ENCODE measurements around the gene LRRC8D.

DNA sequence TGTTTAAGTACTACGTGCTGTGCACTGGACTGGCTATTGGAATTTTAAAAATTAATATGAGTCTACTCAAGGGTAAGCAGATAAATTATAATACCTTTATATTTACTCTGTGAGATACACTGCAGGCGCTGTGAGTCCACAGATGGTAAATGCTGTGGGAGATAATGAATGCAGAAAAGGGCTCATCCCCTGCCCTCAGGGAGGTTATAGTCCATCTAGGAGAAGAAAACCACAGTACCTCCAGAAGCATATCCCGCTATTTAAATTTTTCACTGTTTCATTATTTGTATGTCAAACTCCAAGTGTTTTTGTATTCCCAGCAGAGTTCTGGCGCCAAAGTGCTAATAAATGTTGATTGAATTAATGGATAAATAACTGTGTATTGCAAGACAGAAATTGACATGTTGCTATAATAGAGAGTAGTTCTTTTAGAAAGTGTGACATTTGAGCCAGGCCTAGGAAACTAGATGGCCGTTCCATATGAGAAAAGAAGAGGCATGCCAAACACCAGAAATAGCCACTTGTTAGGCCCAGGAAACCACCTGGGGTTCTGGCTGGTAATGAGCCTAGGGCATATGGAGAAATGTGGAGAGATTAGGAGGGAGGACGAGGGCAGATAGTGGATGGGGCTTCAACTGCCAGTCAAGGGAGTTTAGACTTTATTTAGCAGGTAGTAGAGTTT is 61.7 kb downstream of the LRRC8D start:
- TF ChIP-seq, protein P1, sequence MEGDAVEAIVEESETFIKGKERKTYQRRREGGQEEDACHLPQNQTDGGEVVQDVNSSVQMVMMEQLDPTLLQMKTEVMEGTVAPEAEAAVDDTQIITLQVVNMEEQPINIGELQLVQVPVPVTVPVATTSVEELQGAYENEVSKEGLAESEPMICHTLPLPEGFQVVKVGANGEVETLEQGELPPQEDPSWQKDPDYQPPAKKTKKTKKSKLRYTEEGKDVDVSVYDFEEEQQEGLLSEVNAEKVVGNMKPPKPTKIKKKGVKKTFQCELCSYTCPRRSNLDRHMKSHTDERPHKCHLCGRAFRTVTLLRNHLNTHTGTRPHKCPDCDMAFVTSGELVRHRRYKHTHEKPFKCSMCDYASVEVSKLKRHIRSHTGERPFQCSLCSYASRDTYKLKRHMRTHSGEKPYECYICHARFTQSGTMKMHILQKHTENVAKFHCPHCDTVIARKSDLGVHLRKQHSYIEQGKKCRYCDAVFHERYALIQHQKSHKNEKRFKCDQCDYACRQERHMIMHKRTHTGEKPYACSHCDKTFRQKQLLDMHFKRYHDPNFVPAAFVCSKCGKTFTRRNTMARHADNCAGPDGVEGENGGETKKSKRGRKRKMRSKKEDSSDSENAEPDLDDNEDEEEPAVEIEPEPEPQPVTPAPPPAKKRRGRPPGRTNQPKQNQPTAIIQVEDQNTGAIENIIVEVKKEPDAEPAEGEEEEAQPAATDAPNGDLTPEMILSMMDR (IDR thresholded peaks at IDR 0.05) = no peak
- no peak for TF ChIP-seq POLR2A (IDR thresholded peaks at IDR 0.05)
